HG03280 (cell line): ENCODE results near the gene VPS13C.

Source experiments
- ATAC-seq: cut with Tn5 transposase; IDR thresholded peaks from one replicate; pipeline ENCODE4 v1.9.1; 2021; ENCODE audit warnings: mild to moderate bottlenecking, moderate library complexity; ENCODE audit not compliant: unreplicated experiment

VPS13C gene, protein sequence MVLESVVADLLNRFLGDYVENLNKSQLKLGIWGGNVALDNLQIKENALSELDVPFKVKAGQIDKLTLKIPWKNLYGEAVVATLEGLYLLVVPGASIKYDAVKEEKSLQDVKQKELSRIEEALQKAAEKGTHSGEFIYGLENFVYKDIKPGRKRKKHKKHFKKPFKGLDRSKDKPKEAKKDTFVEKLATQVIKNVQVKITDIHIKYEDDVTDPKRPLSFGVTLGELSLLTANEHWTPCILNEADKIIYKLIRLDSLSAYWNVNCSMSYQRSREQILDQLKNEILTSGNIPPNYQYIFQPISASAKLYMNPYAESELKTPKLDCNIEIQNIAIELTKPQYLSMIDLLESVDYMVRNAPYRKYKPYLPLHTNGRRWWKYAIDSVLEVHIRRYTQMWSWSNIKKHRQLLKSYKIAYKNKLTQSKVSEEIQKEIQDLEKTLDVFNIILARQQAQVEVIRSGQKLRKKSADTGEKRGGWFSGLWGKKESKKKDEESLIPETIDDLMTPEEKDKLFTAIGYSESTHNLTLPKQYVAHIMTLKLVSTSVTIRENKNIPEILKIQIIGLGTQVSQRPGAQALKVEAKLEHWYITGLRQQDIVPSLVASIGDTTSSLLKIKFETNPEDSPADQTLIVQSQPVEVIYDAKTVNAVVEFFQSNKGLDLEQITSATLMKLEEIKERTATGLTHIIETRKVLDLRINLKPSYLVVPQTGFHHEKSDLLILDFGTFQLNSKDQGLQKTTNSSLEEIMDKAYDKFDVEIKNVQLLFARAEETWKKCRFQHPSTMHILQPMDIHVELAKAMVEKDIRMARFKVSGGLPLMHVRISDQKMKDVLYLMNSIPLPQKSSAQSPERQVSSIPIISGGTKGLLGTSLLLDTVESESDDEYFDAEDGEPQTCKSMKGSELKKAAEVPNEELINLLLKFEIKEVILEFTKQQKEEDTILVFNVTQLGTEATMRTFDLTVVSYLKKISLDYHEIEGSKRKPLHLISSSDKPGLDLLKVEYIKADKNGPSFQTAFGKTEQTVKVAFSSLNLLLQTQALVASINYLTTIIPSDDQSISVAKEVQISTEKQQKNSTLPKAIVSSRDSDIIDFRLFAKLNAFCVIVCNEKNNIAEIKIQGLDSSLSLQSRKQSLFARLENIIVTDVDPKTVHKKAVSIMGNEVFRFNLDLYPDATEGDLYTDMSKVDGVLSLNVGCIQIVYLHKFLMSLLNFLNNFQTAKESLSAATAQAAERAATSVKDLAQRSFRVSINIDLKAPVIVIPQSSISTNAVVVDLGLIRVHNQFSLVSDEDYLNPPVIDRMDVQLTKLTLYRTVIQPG (N-terminal part only)

DNA sequence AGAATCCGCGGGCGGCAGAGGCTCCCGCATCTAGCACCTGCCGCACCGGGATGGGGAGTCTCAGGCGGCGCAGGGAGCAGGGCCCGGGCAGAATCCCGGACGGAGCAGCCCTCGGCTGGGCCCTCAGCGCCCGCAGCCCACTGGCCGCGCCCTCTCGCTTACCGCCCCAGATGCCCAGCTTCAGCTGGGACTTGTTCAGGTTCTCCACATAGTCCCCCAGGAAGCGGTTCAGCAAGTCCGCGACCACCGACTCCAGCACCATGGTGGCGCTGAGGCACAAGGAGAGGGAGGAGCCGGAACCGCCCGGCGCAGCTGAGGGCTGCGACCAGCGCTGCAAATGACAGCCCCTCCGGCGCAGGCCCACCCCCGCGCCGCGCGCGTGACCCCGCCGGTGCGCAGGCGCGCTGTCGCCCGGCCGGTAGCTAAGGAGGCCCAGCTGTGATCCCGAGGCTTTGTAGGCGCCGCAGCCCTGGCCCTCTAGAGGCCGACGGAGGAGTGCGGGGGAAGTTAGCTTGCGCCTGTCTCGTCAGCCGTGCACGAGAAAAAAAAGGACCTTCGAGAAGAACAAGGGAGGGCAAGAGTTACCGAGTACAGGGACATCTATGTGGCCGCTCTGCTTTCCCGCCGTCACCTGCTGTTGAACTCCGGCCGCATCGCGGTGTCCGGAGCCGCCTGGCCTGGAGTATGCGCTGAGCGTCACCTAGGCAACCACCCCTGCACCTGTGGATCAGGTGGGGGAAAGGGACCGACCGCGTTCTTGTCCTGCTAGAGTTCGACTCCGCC, at the start of gene VPS13C:
TSS of gene VPS13C (minus strand) at position 335 of the 783 bp plus-strand sequence. CDS start at position 262, 73 bp downstream.
- peak; percentile 88 for ATAC-seq

DNA sequence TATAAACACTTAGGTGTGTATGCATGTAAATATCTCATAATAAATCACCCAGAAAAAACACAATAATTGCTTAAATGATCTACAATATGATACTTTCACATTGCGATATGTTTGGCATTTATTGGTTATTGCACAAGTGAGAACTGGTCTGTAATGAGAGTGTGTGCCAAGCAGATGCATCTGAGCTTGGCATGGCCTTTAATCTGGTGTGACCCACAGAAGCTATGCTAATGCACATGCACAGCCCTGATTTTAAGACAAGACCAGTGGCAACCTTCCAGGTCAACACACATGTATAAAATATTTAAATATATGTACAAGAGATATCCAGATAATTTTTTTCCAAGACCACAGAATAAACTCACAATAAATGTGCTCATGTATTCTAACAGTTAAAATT, 49.2 kb upstream of the VPS13C start:
- ATAC-seq: no peak

- no peak for ATAC-seq
Measured at GRCh38 chr15:62108411-62108810, 48.2 kb upstream of the VPS13C start.

DNA sequence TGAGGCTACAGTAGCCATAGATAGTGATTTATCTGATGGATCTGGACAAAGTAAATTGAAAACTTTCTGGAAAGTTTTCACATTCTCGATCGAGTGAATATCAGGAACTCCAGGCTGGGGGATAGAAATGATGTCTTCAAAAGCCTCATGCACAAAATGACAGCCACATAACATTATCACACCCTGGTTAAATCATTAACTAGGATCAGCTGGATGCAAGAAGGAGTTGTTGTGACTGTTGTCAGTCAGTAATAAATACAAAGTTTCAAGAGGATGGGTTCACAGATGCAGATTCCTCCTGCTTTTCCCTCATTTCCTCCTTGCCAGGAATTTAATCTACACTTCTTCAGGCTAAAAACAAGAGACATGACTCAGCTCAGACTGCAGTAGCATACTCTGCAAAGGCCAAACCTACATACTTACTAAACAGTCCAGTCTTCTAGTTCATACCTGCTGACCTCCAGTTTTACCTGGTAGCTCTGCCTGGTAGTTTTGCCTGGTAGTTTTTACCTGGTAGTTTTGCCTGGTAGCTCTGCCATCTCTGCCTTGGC, 47.4 kb upstream of the VPS13C start:
- no peak for ATAC-seq

DNA sequence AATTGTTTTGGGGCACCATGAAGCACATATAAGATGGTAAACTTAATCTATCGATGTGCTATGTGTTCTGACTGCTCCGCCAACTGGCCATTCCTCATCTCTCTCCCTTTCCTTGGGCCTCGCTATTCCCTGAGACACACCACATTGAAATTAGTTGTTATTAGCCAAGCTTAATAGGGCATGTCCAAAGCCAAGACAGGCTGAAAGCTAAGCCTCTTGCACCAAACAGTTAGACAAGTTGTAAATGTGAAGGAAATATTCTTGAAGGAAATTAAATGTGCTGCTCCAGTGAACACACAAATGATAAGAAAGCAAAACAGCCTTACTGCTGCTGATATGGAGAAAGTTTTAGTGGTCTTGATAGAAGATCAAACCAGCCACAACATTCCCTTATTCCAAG, 45.8 kb upstream of the VPS13C start:
- no peak for ATAC-seq

GRCh38 chr15:62105266-62105665, 45.0 kb upstream of the VPS13C start:
- no peak for ATAC-seq

GRCh38 chr15:62104846-62105245, 44.6 kb upstream of the VPS13C start:
- ATAC-seq: no peak

- no peak for ATAC-seq
Measured at GRCh38 chr15:62104401-62104800, 44.2 kb upstream of the VPS13C start.

- ATAC-seq: no peak
Measured at GRCh38 chr15:62103431-62103830, 43.2 kb upstream of the VPS13C start.

DNA sequence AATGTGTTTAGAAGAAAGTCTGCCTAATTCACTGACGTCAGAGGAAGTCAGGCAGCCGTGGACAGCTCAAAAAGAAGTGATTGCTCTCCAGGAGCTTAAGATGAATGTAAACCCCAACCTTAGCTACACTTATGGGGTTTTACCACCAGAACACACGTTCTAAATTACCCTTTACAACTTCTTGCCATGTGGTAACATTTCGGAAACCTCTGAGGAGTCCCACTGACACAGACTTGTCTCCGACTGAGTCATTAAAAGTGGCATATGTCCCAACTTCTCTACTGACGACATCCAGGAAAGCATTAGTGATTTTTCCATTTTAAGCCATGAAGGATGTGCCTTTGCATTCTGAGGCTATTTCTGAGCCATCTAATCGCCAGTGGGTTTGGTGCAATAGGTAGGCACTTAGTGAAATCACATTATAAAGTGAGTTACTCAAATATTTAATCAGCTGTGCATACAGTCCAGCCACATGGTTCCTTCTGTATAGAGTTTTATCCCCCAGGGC, 38.9 kb upstream of the VPS13C start:
- ATAC-seq: no peak

GRCh38 chr15:62094388-62094787, 34.1 kb upstream of the VPS13C start:
- ATAC-seq: no peak

GRCh38 chr15:62093809-62094208, 33.6 kb upstream of the VPS13C start:
- ATAC-seq: no peak

DNA sequence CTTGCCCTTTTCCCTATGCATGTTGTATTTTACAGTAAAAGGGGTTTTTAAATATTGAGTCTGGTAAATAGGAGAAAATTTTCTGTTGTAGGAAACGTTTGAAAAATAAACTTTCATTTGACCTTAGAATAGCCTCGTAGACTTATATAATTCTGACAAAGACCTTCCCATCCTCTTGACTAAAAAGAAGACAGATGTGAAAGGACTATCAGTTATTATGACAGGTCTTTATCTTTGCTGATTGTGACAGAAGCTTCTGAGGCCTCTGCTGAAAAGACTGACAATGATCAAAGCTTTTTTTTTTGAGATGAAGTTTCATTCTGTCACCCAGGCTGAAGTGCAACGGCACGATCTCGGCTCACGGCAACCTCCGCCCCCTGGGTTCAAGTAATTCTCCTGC, 30.7 kb upstream of the VPS13C start:
- no peak for ATAC-seq

- no peak for ATAC-seq
Measured at GRCh38 chr15:62089616-62090015, 29.4 kb upstream of the VPS13C start.

DNA sequence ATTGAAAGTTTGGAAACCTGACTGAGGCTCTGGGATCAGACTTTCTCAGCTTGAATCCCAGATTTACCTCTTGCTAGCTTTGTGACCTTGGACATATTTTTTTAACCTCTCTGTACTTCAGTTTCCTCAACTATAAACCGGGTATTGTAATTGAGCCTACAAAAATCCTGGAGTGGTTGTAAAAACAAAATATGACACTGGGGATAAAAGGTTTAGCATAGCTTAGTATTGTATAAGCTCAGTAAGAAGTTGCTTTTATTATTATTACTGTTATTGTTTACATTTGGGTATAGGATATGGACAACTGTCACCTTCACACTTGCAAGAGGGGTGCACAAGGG, 28.1 kb upstream of the VPS13C start:
- no peak for ATAC-seq

- no peak for ATAC-seq
Measured at GRCh38 chr15:62087671-62088352, 27.6 kb upstream of the VPS13C start.

DNA sequence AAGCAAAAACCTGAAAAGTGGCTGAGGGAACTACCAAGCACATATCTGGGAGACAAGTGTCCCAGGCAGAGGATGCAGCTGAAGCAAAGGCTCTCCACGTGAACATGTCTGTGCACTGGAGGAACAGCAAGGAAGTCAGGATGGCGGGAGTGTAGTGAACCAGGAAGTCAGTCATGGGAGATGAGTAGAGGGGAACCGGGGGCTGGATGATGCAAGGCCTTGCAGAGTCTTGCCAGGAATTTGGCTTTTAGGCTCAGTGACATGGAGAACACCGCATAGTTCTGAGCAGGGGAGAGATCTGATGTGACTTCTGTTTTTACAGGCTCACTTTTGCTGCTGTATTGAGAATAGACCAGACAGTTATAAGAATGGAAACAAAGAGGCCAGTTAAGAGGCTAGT, 25.5 kb upstream of the VPS13C start:
- no peak for ATAC-seq

- ATAC-seq: no peak
Measured at GRCh38 chr15:62083194-62084154, 23.2 kb upstream of the VPS13C start.
